Panc1 (cell line): ENCODE results near the gene MFAP4. TPM values are rescaled to one million over a fixed set of nuclear protein-coding genes. Genes with fewer than 3 reads are reported as not detected.

Experiments used
- ATAC-seq: fragments of 200-7000 bp; cut with Tn5 transposase; 2 replicates; pipeline ENCODE4 v1.9.1; 2020; ENCODE audit warnings: mild to moderate bottlenecking, moderate library complexity
- BruUV-seq: library from RNA; stranded (reverse); fragments of 400-500 nt; replicated peaks from 2 replicates; lab custom pipeline; 2021; lab: Mats Ljungman, UMichigan
- CTCF ChIA-PET: fragments of 300-600 bp; sonication (Branson Sonifier 250); formaldehyde crosslinking; loops from one replicate; lab custom pipeline; 2022; ENCODE audit warnings: antibody characterized with exemption; lab: Charles Lee
- POLR2A ChIA-PET: fragments of 300-600 bp; sonication (Branson Sonifier 250); formaldehyde crosslinking; loops from one replicate; lab custom pipeline; 2022; ENCODE audit warnings: antibody characterized with exemption; lab: Charles Lee
- DNase-seq: peaks from one replicate; pipeline ENCODE4 v3.0.0-alpha.2; 2010; ENCODE audit warnings: low read depth, low spot score
- H3K27ac ChIP-seq: 2 replicates; pipeline ENCODE4 v1.5.1; 2011; ENCODE audit warnings: mild to moderate bottlenecking, low read length, inconsistent platforms
- H3K27me3 ChIP-seq: fragments of 200-500 bp; sonication (Bioruptor generic); 2 replicates; pipeline ENCODE4 v1.6.0; 2014; ENCODE audit warnings: low read length, inconsistent platforms; ENCODE audit not compliant: control insufficient read depth, insufficient read depth
- H3K36me3 ChIP-seq: fragments of 200-500 bp; sonication (Bioruptor generic); 2 replicates; pipeline ENCODE4 v1.5.1; 2014; ENCODE audit warnings: inconsistent platforms, mild to moderate bottlenecking, low read length, moderate library complexity; ENCODE audit not compliant: control insufficient read depth, insufficient read depth
- H3K4me1 ChIP-seq: 2 replicates; pipeline ENCODE4 v1.5.1; 2011; ENCODE audit warnings: inconsistent platforms, mild to moderate bottlenecking, low read length, moderate library complexity; ENCODE audit not compliant: control insufficient read depth, insufficient read depth
- H3K4me3 ChIP-seq, 2 experiments: 2 replicates each; pipeline ENCODE4 v1.5.1; 2011 to 2012; ENCODE audit warnings: low read depth in 2 of 2, low read length in 2 of 2, mild to moderate bottlenecking in 2 of 2, inconsistent platforms in 1 of 2, moderate library complexity in 1 of 2
- H3K9me3 ChIP-seq: fragments of 200-500 bp; sonication (Bioruptor generic); 2 replicates; pipeline ENCODE4 v1.5.1; 2014; ENCODE audit warnings: low read depth, mild to moderate bottlenecking, inconsistent platforms, low read length, moderate library complexity; ENCODE audit not compliant: control insufficient read depth, insufficient read depth
- CTCF ChIP-seq: fragments of 450-650 bp; IDR thresholded peaks from 2 replicates; pipeline ENCODE4 v1.5.1; 2017; ENCODE audit warnings: mild to moderate bottlenecking
- POLR2AphosphoS5 ChIP-seq: IDR thresholded peaks from 2 replicates; pipeline ENCODE4 v1.6.1; 2012; ENCODE audit warnings: mild to moderate bottlenecking, low read depth, low read length, moderate library complexity
- REST ChIP-seq, 2 experiments: IDR thresholded peaks; 2 replicates each; pipeline ENCODE4 v1.6.1; 2011 to 2012; ENCODE audit warnings: low read depth in 2 of 2, control low read depth in 1 of 2, low read length in 1 of 2, mild to moderate bottlenecking in 1 of 2, moderate library complexity in 1 of 2; ENCODE audit not compliant: insufficient read depth in 1 of 2
- SIN3A ChIP-seq: IDR thresholded peaks from 2 replicates; pipeline ENCODE4 v1.6.1; 2012; ENCODE audit warnings: low read depth, mild to moderate bottlenecking, low read length, moderate library complexity, borderline replicate concordance; ENCODE audit not compliant: insufficient read depth
- TCF7L2 ChIP-seq: IDR thresholded peaks from 2 replicates; pipeline ENCODE4 v1.6.1; 2011; ENCODE audit warnings: mild to moderate bottlenecking, low read depth, low read length, inconsistent platforms
- in situ Hi-C: cut with HindIII; loops from 2 replicates; pipeline ENCODE4 v1.10.0; 2016; ENCODE audit warnings: low sequenced_read_pairs, low pct_unique_long_range_greater_than_20kb
- intact Hi-C: fragments of 100-400 bp; cut with micrococcal nuclease; formaldehyde crosslinking; loops from one replicate; pipeline ENCODE4 v1.10.0; 2022; ENCODE audit not compliant: unreplicated experiment
- total RNA-seq: library from RNA; stranded (reverse); gene quantifications from one replicate; pipeline ENCODE4 v1.2.1, GENCODE V29; 2021; ENCODE audit not compliant: unreplicated experiment

Gene MFAP4
- total RNA-seq, 1 experiment from 2014 or later, result 0.92 TPM

- Histone ChIP-seq H3K36me3 (no peaks in the 10 kb centered on the region), H3K4me3 (no peak overlapping the region), H3K9me3 (no peaks in the 10 kb centered on the region), H3K27ac (no peak overlapping the region), H3K4me1 (no peaks in the 10 kb centered on the region; the same call in 1 of the 2 replicates), H3K27me3 (no peaks in the 10 kb centered on the region)
- intact Hi-C loops, result no loop called here
- no peak for ATAC-seq
- BruUV-seq, result no TSS peak
- ChIA-PET POLR2A (interaction anchor here (0.6 kb wide), 1 partner anchor 393 kb away, joined by 5 read pairs; no protein-coding TSS in a partner anchor), CTCF (no interaction called here)
- TF ChIP-seq CTCF (no peak), REST (IDR thresholded peaks at IDR 0.05; ENCODE audit: insufficient read depth in 1 of 2, low read depth in 2 of 2, low read length in 1 of 2) (no peak), POLR2AphosphoS5 (no peak), SIN3A (no peak), TCF7L2 (no peak)
- DNase-seq, result no peak
- in situ Hi-C loops, result no loop called here
These were observed 17.0 kb downstream of the MFAP4 start for GRCh38 chr17:19369846-19370492.

GRCh38 chr17:19369107-19369778 lies 17.7 kb downstream of the MFAP4 start:
- no peak for TF ChIP-seq REST (IDR thresholded peaks at IDR 0.05; ENCODE audit: insufficient read depth in 1 of 2, low read depth in 2 of 2, low read length in 1 of 2)
- no peak for TF ChIP-seq POLR2AphosphoS5
- no peak for TF ChIP-seq CTCF
- no peak for TF ChIP-seq TCF7L2
- no peak for TF ChIP-seq SIN3A

More at GRCh38 chr17:19369107-19369778, 17.7 kb downstream of the MFAP4 start:
- no peaks in the 10 kb centered on the region; the same call in 1 of the 2 replicates for H3K4me1 ChIP-seq
- intact Hi-C loops (no loop called here), in situ Hi-C loops (no loop called here)
- BruUV-seq, result no TSS peak
- no peak overlapping the region for H3K4me3 ChIP-seq
- DNase-seq (no peak), ATAC-seq (no peak)
- H3K9me3 ChIP-seq, result no peaks in the 10 kb centered on the region
- ChIA-PET POLR2A (interaction anchor here (0.6 kb wide), 1 partner anchor 394 kb away, joined by 5 read pairs; no protein-coding TSS in a partner anchor), CTCF (no interaction called here)
- no peaks in the 10 kb centered on the region for H3K27me3 ChIP-seq
- no peaks in the 10 kb centered on the region for H3K36me3 ChIP-seq
- H3K27ac ChIP-seq, result no peak overlapping the region
